WTC11 (cell line): ENCODE data around the gene VCL. TPM values are rescaled to one million over a fixed set of nuclear protein-coding genes. Genes with fewer than 3 reads are reported as not detected.
A peak's percentile ranks its signal among the peaks of the same experiment; 100 is the strongest.

Experiments used
- ATAC-seq: fragments of 200-7000 bp; cut with Tn5 transposase; 2 replicates; pipeline ENCODE4 v1.10.0; 2021; ENCODE audit warnings: mild to moderate bottlenecking, moderate library complexity
- CTCF ChIA-PET: fragments of 300-600 bp; sonication (Branson Sonifier 250); formaldehyde crosslinking; loops from one replicate; lab custom pipeline; 2021; ENCODE audit warnings: antibody characterized with exemption; lab: Charles Lee
- POLR2A ChIA-PET: fragments of 350-600 bp; sonication (Branson Sonifier 250); formaldehyde crosslinking; loops from one replicate; lab custom pipeline; 2021; ENCODE audit warnings: antibody characterized with exemption; lab: Charles Lee
- DNase-seq: peaks from one replicate; pipeline ENCODE4 v3.0.0; 2021; ENCODE audit warnings: low spot score
- H3K27ac Mint-ChIP-seq: 2 replicates; pipeline ENCODE4 v1.8.0; 2021; ENCODE audit warnings: mixed read lengths
- H3K27me3 Mint-ChIP-seq: 2 replicates; pipeline ENCODE4 v1.8.0; 2021; ENCODE audit warnings: low read depth, mild to moderate bottlenecking, moderate library complexity, mixed read lengths
- H3K36me3 Mint-ChIP-seq: 2 replicates; pipeline ENCODE4 v1.8.0; 2021; ENCODE audit warnings: mixed read lengths
- H3K4me1 Mint-ChIP-seq: 2 replicates; pipeline ENCODE4 v1.8.0; 2022; ENCODE audit warnings: mixed read lengths
- H3K4me3 Mint-ChIP-seq: 2 replicates; pipeline ENCODE4 v1.8.0; 2021; ENCODE audit warnings: mild to moderate bottlenecking, moderate library complexity, mixed read lengths
- H3K9me3 Mint-ChIP-seq: 2 replicates; pipeline ENCODE4 v1.8.0; 2021; ENCODE audit warnings: mixed read lengths
- ATF1 ChIP-seq: sonication (generic); formaldehyde crosslinking; IDR thresholded peaks from 2 replicates; pipeline ENCODE4 v1.8.1; 2023; ENCODE audit warnings: mild to moderate bottlenecking, moderate library complexity, missing genetic modification reagents
- CREM ChIP-seq: sonication (generic); formaldehyde crosslinking; IDR thresholded peaks from 2 replicates; pipeline ENCODE4 v1.8.1; 2022; ENCODE audit warnings: mild to moderate bottlenecking, missing genetic modification reagents, moderate library complexity
- GRHL2 ChIP-seq: fragments of 250-450 bp; sonication (Bioruptor Pico); IDR thresholded peaks from 2 replicates; pipeline ENCODE4 v1.8.0; 2022; ENCODE audit warnings: mild to moderate bottlenecking, moderate library complexity; ENCODE audit not compliant: insufficient replicate concordance, severe bottlenecking
- GTF2I ChIP-seq: fragments of 250-450 bp; sonication (Bioruptor Pico); conservative IDR thresholded peaks from 2 replicates; pipeline ENCODE4 v1.4.0; 2021; ENCODE audit warnings: mild to moderate bottlenecking
- KAT7 ChIP-seq: sonication (generic); formaldehyde crosslinking; IDR thresholded peaks from 2 replicates; pipeline ENCODE4 v1.8.1; 2023; ENCODE audit warnings: missing genetic modification reagents, mild to moderate bottlenecking, borderline replicate concordance
- SMAD3 ChIP-seq: sonication (generic); formaldehyde crosslinking; IDR thresholded peaks from 2 replicates; pipeline ENCODE4 v1.8.0; 2022; ENCODE audit warnings: missing genetic modification reagents, mild to moderate bottlenecking, borderline replicate concordance
- TCF7 ChIP-seq: sonication (generic); formaldehyde crosslinking; IDR thresholded peaks from 2 replicates; pipeline ENCODE4 v1.8.0; 2022; ENCODE audit warnings: mild to moderate bottlenecking, low read depth, missing genetic modification reagents, moderate library complexity
- ZNF138 ChIP-seq: sonication (generic); formaldehyde crosslinking; conservative IDR thresholded peaks from 2 replicates; pipeline ENCODE4 v1.8.1; 2022; ENCODE audit warnings: mild to moderate bottlenecking, moderate library complexity, missing genetic modification reagents
- ZNF263 ChIP-seq: sonication (generic); formaldehyde crosslinking; IDR thresholded peaks from 2 replicates; pipeline ENCODE4 v1.8.1; 2022; ENCODE audit warnings: low read depth, mild to moderate bottlenecking, moderate library complexity, missing genetic modification reagents
- total RNA-seq: library from RNA; stranded (reverse); gene quantifications from 3 replicates; pipeline ENCODE4 v1.2.3, GENCODE V29; 2021
- TF ChIP-seq, protein P1 (sequence below): fragments of 250-450 bp; sonication (Bioruptor Pico); IDR thresholded peaks from 2 replicates; pipeline ENCODE4 v1.9.0; 2021; ENCODE audit warnings: moderate library complexity, mild to moderate bottlenecking, inconsistent platforms, borderline replicate concordance
- TF ChIP-seq, protein P2 (sequence below): sonication (generic); formaldehyde crosslinking; IDR thresholded peaks from 2 replicates; pipeline ENCODE4 v1.8.0; 2022; ENCODE audit warnings: mild to moderate bottlenecking, missing genetic modification reagents
- TF ChIP-seq, protein P3 (sequence below): sonication (generic); formaldehyde crosslinking; IDR thresholded peaks from 2 replicates; pipeline ENCODE4 v1.8.1; 2022; ENCODE audit warnings: missing genetic modification reagents, borderline replicate concordance
- TF ChIP-seq, protein P4 (sequence below): sonication (generic); formaldehyde crosslinking; IDR thresholded peaks from 2 replicates; pipeline ENCODE4 v1.8.0; 2022; ENCODE audit warnings: mild to moderate bottlenecking, missing genetic modification reagents
- TF ChIP-seq, protein P5 (sequence below): sonication (generic); formaldehyde crosslinking; IDR thresholded peaks from 2 replicates; pipeline ENCODE4 v1.8.1; 2023; ENCODE audit warnings: mild to moderate bottlenecking, moderate library complexity, missing genetic modification reagents
- TF ChIP-seq, protein P6 (sequence below): fragments of 250-450 bp; sonication (Bioruptor Pico); IDR thresholded peaks from 2 replicates; pipeline ENCODE4 v2.1.2; 2022; ENCODE audit warnings: mild to moderate bottlenecking, moderate library complexity
- TF ChIP-seq, protein P7 (sequence below): sonication (generic); formaldehyde crosslinking; IDR thresholded peaks from 2 replicates; pipeline ENCODE4 v1.8.1; 2023; ENCODE audit warnings: mild to moderate bottlenecking, missing genetic modification reagents, borderline replicate concordance
- TF ChIP-seq, protein P8 (sequence below): sonication (generic); formaldehyde crosslinking; IDR thresholded peaks from 2 replicates; pipeline ENCODE4 v1.8.1; 2023; ENCODE audit warnings: mild to moderate bottlenecking, missing genetic modification reagents
- TF ChIP-seq, protein P9 (sequence below): fragments of 250-450 bp; sonication (Bioruptor Pico); IDR thresholded peaks from 2 replicates; pipeline ENCODE4 v1.8.0; 2021; ENCODE audit warnings: mild to moderate bottlenecking

Gene VCL
- total RNA-seq, 1 experiment from 2014 or later: 225 TPM

DNA sequence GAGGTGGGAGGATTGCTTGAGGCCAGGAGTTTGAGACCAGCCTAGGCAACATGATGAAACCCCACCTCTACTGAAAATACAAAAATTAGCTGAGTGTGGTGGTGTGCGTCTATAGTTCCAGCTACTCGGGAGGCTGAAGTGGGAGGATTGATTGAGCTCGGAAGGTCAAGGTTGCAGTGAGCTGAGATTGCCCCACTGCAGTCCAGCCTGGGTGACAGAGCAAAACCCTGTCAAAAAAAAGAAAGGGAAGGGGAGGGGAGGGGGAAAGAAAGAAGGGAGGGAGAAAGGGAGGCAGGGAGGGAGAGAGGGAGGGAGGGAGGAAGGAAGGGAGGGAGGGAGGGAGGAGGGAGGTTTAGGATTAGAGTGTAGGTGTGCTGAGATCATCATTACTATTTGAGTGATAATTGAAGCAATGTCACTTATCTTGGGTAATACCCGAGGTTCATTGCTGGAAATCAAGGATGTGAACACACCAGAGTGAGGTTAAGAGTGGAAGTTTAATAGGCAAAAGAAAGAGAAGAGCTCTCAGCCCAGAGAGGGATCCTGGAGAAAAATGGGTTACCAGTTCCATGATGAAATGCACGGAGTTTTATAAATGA, 27.6 kb downstream of the VCL start:
- ChIA-PET POLR2A (interaction anchor here (0.6 to 1.3 kb wide), 5 partner anchors 24 to 100 kb away, joined by 3 to 4 read pairs (median 3); partner anchors contain the start of gene VCL), CTCF (interaction anchor here (0.9 to 2.5 kb wide), 9 partner anchors 10 to 146 kb away, joined by 3 to 11 read pairs (median 5); partner anchors contain the start of gene VCL)
- ATAC-seq (no peak; the same call in 1 of the 2 replicates), DNase-seq (no peak)
- peak overlapping the region; percentile 29; the same call in 1 of the 2 replicates for H3K27ac Mint-ChIP-seq
- peaks cover 42% of the 10 kb centered on the region for H3K4me1 Mint-ChIP-seq
- H3K4me3 Mint-ChIP-seq: 0 out of 2 replicates have a peak overlapping the region, but pooled peaks have one; percentile 5
- no peaks in the 10 kb centered on the region for H3K27me3 Mint-ChIP-seq
- peaks cover 5% of the 10 kb centered on the region for H3K36me3 Mint-ChIP-seq
- TF ChIP-seq, protein P1, sequence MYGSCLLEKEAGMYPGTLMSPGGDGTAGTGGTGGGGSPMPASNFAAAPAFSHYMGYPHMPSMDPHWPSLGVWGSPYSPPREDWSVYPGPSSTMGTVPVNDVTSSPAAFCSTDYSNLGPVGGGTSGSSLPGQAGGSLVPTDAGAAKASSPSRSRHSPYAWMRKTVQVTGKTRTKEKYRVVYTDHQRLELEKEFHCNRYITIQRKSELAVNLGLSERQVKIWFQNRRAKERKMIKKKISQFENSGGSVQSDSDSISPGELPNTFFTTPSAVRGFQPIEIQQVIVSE (CRISPR knock-in tag): no peak
- TF ChIP-seq, protein P2, sequence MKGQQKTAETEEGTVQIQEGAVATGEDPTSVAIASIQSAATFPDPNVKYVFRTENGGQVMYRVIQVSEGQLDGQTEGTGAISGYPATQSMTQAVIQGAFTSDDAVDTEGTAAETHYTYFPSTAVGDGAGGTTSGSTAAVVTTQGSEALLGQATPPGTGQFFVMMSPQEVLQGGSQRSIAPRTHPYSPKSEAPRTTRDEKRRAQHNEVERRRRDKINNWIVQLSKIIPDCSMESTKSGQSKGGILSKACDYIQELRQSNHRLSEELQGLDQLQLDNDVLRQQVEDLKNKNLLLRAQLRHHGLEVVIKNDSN (CRISPR knock-in tag): no peak
- TF ChIP-seq ZNF263 (no peak), GRHL2 (CRISPR knock-in tag) (no peak), SMAD3 (CRISPR knock-in tag) (no peak), CREM (CRISPR knock-in tag) (no peak), GTF2I (CRISPR knock-in tag) (no peak), KAT7 (no peak), ZNF138 (CRISPR knock-in tag) (no peak), ATF1 (CRISPR knock-in tag) (no peak), TCF7 (CRISPR knock-in tag) (no peak)
- TF ChIP-seq, protein P3, sequence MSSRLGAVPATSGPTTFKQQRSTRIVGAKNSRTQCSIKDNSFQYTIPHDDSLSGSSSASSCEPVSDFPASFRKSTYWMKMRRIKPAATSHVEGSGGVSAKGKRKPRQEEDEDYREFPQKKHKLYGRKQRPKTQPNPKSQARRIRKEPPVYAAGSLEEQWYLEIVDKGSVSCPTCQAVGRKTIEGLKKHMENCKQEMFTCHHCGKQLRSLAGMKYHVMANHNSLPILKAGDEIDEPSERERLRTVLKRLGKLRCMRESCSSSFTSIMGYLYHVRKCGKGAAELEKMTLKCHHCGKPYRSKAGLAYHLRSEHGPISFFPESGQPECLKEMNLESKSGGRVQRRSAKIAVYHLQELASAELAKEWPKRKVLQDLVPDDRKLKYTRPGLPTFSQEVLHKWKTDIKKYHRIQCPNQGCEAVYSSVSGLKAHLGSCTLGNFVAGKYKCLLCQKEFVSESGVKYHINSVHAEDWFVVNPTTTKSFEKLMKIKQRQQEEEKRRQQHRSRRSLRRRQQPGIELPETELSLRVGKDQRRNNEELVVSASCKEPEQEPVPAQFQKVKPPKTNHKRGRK (CRISPR knock-in tag): no peak
- TF ChIP-seq, protein P4, sequence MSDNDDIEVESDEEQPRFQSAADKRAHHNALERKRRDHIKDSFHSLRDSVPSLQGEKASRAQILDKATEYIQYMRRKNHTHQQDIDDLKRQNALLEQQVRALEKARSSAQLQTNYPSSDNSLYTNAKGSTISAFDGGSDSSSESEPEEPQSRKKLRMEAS (CRISPR knock-in tag): no peak
- TF ChIP-seq, protein P5, sequence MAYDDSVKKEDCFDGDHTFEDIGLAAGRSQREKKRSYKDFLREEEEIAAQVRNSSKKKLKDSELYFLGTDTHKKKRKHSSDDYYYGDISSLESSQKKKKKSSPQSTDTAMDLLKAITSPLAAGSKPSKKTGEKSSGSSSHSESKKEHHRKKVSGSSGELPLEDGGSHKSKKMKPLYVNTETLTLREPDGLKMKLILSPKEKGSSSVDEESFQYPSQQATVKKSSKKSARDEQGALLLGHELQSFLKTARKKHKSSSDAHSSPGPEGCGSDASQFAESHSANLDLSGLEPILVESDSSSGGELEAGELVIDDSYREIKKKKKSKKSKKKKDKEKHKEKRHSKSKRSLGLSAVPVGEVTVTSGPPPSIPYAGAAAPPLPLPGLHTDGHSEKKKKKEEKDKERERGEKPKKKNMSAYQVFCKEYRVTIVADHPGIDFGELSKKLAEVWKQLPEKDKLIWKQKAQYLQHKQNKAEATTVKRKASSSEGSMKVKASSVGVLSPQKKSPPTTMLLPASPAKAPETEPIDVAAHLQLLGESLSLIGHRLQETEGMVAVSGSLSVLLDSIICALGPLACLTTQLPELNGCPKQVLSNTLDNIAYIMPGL (CRISPR knock-in tag): no peak
- TF ChIP-seq, protein P6, sequence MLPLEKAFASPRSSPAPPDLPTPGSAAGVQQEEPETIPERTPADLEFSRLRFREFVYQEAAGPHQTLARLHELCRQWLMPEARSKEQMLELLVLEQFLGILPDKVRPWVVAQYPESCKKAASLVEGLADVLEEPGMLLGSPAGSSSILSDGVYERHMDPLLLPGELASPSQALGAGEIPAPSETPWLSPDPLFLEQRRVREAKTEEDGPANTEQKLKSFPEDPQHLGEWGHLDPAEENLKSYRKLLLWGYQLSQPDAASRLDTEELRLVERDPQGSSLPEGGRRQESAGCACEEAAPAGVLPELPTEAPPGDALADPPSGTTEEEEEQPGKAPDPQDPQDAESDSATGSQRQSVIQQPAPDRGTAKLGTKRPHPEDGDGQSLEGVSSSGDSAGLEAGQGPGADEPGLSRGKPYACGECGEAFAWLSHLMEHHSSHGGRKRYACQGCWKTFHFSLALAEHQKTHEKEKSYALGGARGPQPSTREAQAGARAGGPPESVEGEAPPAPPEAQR (CRISPR knock-in tag): no peak
- TF ChIP-seq, protein P7, sequence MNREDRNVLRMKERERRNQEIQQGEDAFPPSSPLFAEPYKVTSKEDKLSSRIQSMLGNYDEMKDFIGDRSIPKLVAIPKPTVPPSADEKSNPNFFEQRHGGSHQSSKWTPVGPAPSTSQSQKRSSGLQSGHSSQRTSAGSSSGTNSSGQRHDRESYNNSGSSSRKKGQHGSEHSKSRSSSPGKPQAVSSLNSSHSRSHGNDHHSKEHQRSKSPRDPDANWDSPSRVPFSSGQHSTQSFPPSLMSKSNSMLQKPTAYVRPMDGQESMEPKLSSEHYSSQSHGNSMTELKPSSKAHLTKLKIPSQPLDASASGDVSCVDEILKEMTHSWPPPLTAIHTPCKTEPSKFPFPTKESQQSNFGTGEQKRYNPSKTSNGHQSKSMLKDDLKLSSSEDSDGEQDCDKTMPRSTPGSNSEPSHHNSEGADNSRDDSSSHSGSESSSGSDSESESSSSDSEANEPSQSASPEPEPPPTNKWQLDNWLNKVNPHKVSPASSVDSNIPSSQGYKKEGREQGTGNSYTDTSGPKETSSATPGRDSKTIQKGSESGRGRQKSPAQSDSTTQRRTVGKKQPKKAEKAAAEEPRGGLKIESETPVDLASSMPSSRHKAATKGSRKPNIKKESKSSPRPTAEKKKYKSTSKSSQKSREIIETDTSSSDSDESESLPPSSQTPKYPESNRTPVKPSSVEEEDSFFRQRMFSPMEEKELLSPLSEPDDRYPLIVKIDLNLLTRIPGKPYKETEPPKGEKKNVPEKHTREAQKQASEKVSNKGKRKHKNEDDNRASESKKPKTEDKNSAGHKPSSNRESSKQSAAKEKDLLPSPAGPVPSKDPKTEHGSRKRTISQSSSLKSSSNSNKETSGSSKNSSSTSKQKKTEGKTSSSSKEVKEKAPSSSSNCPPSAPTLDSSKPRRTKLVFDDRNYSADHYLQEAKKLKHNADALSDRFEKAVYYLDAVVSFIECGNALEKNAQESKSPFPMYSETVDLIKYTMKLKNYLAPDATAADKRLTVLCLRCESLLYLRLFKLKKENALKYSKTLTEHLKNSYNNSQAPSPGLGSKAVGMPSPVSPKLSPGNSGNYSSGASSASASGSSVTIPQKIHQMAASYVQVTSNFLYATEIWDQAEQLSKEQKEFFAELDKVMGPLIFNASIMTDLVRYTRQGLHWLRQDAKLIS (CRISPR knock-in tag): no peak
- TF ChIP-seq, protein P8, sequence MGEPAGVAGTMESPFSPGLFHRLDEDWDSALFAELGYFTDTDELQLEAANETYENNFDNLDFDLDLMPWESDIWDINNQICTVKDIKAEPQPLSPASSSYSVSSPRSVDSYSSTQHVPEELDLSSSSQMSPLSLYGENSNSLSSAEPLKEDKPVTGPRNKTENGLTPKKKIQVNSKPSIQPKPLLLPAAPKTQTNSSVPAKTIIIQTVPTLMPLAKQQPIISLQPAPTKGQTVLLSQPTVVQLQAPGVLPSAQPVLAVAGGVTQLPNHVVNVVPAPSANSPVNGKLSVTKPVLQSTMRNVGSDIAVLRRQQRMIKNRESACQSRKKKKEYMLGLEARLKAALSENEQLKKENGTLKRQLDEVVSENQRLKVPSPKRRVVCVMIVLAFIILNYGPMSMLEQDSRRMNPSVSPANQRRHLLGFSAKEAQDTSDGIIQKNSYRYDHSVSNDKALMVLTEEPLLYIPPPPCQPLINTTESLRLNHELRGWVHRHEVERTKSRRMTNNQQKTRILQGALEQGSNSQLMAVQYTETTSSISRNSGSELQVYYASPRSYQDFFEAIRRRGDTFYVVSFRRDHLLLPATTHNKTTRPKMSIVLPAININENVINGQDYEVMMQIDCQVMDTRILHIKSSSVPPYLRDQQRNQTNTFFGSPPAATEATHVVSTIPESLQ: no peak
- TF ChIP-seq, protein P9, sequence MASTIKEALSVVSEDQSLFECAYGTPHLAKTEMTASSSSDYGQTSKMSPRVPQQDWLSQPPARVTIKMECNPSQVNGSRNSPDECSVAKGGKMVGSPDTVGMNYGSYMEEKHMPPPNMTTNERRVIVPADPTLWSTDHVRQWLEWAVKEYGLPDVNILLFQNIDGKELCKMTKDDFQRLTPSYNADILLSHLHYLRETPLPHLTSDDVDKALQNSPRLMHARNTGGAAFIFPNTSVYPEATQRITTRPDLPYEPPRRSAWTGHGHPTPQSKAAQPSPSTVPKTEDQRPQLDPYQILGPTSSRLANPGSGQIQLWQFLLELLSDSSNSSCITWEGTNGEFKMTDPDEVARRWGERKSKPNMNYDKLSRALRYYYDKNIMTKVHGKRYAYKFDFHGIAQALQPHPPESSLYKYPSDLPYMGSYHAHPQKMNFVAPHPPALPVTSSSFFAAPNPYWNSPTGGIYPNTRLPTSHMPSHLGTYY: no peak
- H3K9me3 Mint-ChIP-seq: no peaks in the 10 kb centered on the region
